Gastrocnemius medialis (tissue), 4 donors: ENCODE results near the gene CDRT4.
"Not testable (repeated sequence)": the region's sequence is repeated elsewhere in the genome, so short reads cannot be mapped to it uniquely, and the experiment has no call there.

Source experiments
- POLR2A ChIP-seq, 2 donors: fragments of 450-650 bp; IDR thresholded peaks; one replicate each; pipeline ENCODE4 v1.6.1; 2017; ENCODE audit warnings: antibody characterized with exemption in 2 of 2, mild to moderate bottlenecking in 2 of 2, moderate library complexity in 2 of 2
- TF ChIP-seq, protein P1 (sequence below), 5 experiments: fragments of 450-650 bp in 3 of 5; fragments of 200-600 bp in 2 of 5; sonication (generic) in 2 of 5; IDR thresholded peaks in 4 of 5; conservative IDR thresholded peaks in 1 of 5; 1 replicate in 4 of 5; 2 replicates in 1 of 5; pipeline ENCODE4 v1.5.1; 2016 to 2019; ENCODE audit warnings: antibody characterized with exemption in 5 of 5, mild to moderate bottlenecking in 3 of 5, moderate library complexity in 3 of 5

DNA sequence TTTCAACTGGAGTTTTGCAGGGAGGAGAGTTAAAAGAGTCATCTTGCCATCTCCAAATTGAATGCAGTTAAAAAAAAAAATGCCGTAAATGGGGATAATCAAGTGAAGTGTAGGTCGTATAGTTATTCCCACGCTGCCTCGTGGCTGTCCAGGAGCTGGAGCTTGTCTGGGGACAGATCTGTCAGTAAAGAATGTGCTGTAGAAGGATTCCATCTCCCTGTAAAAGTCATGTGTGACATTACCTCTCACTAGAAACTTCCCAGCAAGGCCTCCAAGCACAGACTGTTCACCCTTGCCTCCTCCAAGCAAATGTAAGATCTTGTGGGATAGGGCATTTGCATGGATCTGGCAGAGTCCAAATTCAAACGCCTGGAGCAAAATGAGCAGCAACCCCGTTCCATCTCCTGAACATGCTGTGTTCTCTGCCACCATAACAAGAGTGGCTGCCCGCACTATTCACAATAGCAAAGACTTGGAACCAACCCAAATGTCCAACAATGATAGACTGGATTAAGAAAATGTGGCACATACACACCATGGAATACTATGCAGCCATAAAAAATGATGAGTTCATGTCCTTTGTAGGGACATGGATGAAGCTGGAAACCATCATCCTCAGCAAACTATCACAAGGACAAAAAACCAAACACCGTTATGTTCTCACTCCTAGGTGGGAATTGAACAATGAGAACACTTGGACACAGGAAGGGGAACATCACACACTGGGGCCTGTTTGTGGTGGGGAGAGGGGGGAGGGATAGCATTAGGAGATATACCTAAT is 28.0 kb downstream of the CDRT4 start:
- TF ChIP-seq, protein P1, sequence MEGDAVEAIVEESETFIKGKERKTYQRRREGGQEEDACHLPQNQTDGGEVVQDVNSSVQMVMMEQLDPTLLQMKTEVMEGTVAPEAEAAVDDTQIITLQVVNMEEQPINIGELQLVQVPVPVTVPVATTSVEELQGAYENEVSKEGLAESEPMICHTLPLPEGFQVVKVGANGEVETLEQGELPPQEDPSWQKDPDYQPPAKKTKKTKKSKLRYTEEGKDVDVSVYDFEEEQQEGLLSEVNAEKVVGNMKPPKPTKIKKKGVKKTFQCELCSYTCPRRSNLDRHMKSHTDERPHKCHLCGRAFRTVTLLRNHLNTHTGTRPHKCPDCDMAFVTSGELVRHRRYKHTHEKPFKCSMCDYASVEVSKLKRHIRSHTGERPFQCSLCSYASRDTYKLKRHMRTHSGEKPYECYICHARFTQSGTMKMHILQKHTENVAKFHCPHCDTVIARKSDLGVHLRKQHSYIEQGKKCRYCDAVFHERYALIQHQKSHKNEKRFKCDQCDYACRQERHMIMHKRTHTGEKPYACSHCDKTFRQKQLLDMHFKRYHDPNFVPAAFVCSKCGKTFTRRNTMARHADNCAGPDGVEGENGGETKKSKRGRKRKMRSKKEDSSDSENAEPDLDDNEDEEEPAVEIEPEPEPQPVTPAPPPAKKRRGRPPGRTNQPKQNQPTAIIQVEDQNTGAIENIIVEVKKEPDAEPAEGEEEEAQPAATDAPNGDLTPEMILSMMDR (IDR thresholded peaks at IDR 0.05 in 4 of 5, conservative IDR thresholded peaks at IDR 0.05 in 1 of 5), result not testable (repeated sequence)
- TF ChIP-seq POLR2A (IDR thresholded peaks at IDR 0.05), result not testable (repeated sequence)
